ENCODE results near the gene TTC24. TPM values are rescaled to one million over a fixed set of nuclear protein-coding genes. Genes with fewer than 3 reads are reported as not detected.
"Not testable (repeated sequence)": the region's sequence is repeated elsewhere in the genome, so short reads cannot be mapped to it uniquely, and the experiment has no call there.

TTC24 gene
- total and polyA plus RNA-seq, 2 experiments from 2014 or later: not detected

- H2AFZ ChIP-seq: no peak overlapping the region
- no peaks in the 10 kb centered on the region for H3K9me3 Mint-ChIP-seq
- DNase-seq (ENCODE audit: low spot score): peak; percentile 77
Measured at GRCh38 chr1:156602557-156602993, 23.1 kb downstream of the TTC24 start.

GRCh38 chr1:156607344-156607743, 27.8 kb downstream of the TTC24 start:
- H2AFZ ChIP-seq; H3K36me3 Mint-ChIP-seq (ENCODE audit: low read depth); H3K79me2 ChIP-seq (replicated peaks; ENCODE audit: insufficient read depth); H3K9me3 Mint-ChIP-seq; H3K9me2 ChIP-seq (ENCODE audit: insufficient read depth); H3K4me2 ChIP-seq; H3K36me3 ChIP-seq (ENCODE audit: insufficient read depth); H4K20me1 ChIP-seq (replicated peaks; ENCODE audit: insufficient read depth); H3K4me3 Mint-ChIP-seq; DNase-seq (ENCODE audit: low spot score); H3F3A ChIP-seq (replicated peaks; ENCODE audit: low read depth); H3K27me3 Mint-ChIP-seq (ENCODE audit: insufficient read depth, low read depth, poor library complexity); H3K27me3 ChIP-seq (ENCODE audit: insufficient read depth); H3K27ac ChIP-seq (ENCODE audit: low read depth); H3K4me1 ChIP-seq (ENCODE audit: insufficient read depth); H3K27ac Mint-ChIP-seq; ATAC-seq; H3K4me3 ChIP-seq: not testable (repeated sequence)
- peaks cover 15% of the 10 kb centered on the region for H3K4me1 Mint-ChIP-seq

More at GRCh38 chr1:156602557-156602993, 23.1 kb downstream of the TTC24 start:
- Histone ChIP-seq H3K4me2 (no peak overlapping the region), H3K36me3 (ENCODE audit: insufficient read depth) (peaks cover 16% of the 10 kb centered on the region), H3K79me2 (replicated peaks; ENCODE audit: insufficient read depth) (peaks cover 27% of the 10 kb centered on the region), H3K9me2 (ENCODE audit: insufficient read depth) (no peaks in the 10 kb centered on the region), H3K27me3 (ENCODE audit: insufficient read depth) (no peaks in the 10 kb centered on the region), H3K27ac (ENCODE audit: low read depth) (no peak overlapping the region), H3K4me3 (no peak overlapping the region), H3F3A (replicated peaks; ENCODE audit: low read depth) (peaks cover 36% of the 10 kb centered on the region), H4K20me1 (replicated peaks; ENCODE audit: insufficient read depth) (peaks cover 4% of the 10 kb centered on the region; the same call in 1 of the 2 replicates), H3K4me1 (ENCODE audit: insufficient read depth) (no peaks in the 10 kb centered on the region; the same call in 1 of the 2 replicates)
- ATAC-seq: peak; percentile 57
- Mint-ChIP-seq H3K27me3 (ENCODE audit: insufficient read depth, low read depth, poor library complexity) (peaks cover 9% of the 10 kb centered on the region), H3K27ac (peak overlapping the region; percentile 51; the same call in 1 of the 2 replicates), H3K4me1 (peaks cover 10% of the 10 kb centered on the region; the same call in 2 of the 3 replicates), H3K36me3 (ENCODE audit: low read depth) (peaks cover 20% of the 10 kb centered on the region), H3K4me3 (peak overlapping the region; percentile 50)
- no peak for TF ChIP-seq EZH2phosphoT487 (IDR thresholded peaks at IDR 0.05; ENCODE audit: unreplicated experiment)
- TF ChIP-seq NANOG (IDR thresholded peaks at IDR 0.05; ENCODE audit: borderline replicate concordance): no peak
- TF ChIP-seq POLR2AphosphoS5 (IDR thresholded peaks at IDR 0.05; ENCODE audit: low read depth): no peak
- TF ChIP-seq CTCF (conservative IDR thresholded peaks at IDR 0.05; ENCODE audit: low read depth in 2 of 2): peak; percentile 73 to 77

GRCh38 chr1:156608036-156608674, 28.6 kb downstream of the TTC24 start:
- DNase-seq (ENCODE audit: low spot score): peak; percentile 92
- Histone ChIP-seq H3K4me3 (no peak overlapping the region), H2AFZ (no peak overlapping the region), H3K9me2 (ENCODE audit: insufficient read depth) (no peaks in the 10 kb centered on the region), H3K4me2 (no peak overlapping the region), H3K36me3 (ENCODE audit: insufficient read depth) (no peaks in the 10 kb centered on the region), H3K27ac (ENCODE audit: low read depth) (no peak overlapping the region), H3K27me3 (ENCODE audit: insufficient read depth) (no peaks in the 10 kb centered on the region), H3K4me1 (ENCODE audit: insufficient read depth) (no peaks in the 10 kb centered on the region), H3K79me2 (replicated peaks; ENCODE audit: insufficient read depth) (no peaks in the 10 kb centered on the region), H3F3A (replicated peaks; ENCODE audit: low read depth) (no peaks in the 10 kb centered on the region; the same call in none of the 2 replicates), H4K20me1 (replicated peaks; ENCODE audit: insufficient read depth) (no peaks in the 10 kb centered on the region)
- no peak overlapping the region for H3K4me3 Mint-ChIP-seq
- ATAC-seq: peak; percentile 96
- H3K4me1 Mint-ChIP-seq: peaks cover 14% of the 10 kb centered on the region
- no peaks in the 10 kb centered on the region for H3K27me3 Mint-ChIP-seq (ENCODE audit: insufficient read depth, low read depth, poor library complexity)
- no peaks in the 10 kb centered on the region for H3K9me3 Mint-ChIP-seq
- H3K36me3 Mint-ChIP-seq (ENCODE audit: low read depth): no peaks in the 10 kb centered on the region
- peak overlapping the region; percentile 49; the same call in 1 of the 2 replicates for H3K27ac Mint-ChIP-seq
- TF ChIP-seq CREB1 (CRISPR knock-in tag; IDR thresholded peaks at IDR 0.05; ENCODE audit: low read depth) (no peak), CTCF (conservative IDR thresholded peaks at IDR 0.05; ENCODE audit: low read depth in 2 of 2) (peak; percentile 67 to 95)
